ENCODE data around the gene CNTN2.

Gene CNTN2

DNA sequence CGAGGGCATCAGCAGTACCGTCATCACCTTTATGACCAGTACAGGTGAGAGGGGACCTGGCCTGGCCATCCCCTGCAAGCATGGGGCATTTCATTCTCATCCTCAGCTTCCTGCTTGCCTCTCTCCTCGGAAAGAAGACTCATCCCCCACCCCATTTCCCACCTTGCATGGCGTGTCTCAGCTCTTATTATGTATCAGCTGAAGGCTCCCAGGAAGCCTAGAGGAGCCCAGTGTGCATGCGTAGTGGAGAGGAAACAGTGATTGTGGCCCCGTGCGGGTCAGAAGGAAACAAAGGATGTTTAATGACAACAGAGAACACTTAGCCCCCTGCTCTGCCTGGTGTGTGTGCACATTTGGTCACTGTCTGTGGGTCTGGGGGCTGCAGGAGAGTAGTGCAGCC is 40.3 kb upstream of the CNTN2 start:
- ChIA-PET POLR2A (ENCODE audit: low non-redundant PET) (no interaction called here), CTCF (interaction anchor here (2.1 kb wide), 2 partner anchors 14 to 59 kb away, joined by 7 to 9 read pairs; no protein-coding TSS in a partner anchor)
- no peak overlapping the region for H3K27ac ChIP-seq
- DNase-seq (ENCODE audit: low spot score), result no peak
- TF ChIP-seq, protein P1, sequence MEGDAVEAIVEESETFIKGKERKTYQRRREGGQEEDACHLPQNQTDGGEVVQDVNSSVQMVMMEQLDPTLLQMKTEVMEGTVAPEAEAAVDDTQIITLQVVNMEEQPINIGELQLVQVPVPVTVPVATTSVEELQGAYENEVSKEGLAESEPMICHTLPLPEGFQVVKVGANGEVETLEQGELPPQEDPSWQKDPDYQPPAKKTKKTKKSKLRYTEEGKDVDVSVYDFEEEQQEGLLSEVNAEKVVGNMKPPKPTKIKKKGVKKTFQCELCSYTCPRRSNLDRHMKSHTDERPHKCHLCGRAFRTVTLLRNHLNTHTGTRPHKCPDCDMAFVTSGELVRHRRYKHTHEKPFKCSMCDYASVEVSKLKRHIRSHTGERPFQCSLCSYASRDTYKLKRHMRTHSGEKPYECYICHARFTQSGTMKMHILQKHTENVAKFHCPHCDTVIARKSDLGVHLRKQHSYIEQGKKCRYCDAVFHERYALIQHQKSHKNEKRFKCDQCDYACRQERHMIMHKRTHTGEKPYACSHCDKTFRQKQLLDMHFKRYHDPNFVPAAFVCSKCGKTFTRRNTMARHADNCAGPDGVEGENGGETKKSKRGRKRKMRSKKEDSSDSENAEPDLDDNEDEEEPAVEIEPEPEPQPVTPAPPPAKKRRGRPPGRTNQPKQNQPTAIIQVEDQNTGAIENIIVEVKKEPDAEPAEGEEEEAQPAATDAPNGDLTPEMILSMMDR (conservative IDR thresholded peaks at IDR 0.05; ENCODE audit: low read depth), result no peak

GRCh38 chr1:205003358-205004131 is 39.5 kb upstream of the CNTN2 start:
- ChIA-PET CTCF (interaction anchor here (0.6 to 2.1 kb wide), 2 partner anchors 19 to 58 kb away, joined by 4 to 9 read pairs; no protein-coding TSS in a partner anchor), POLR2A (ENCODE audit: low non-redundant PET) (no interaction called here)
- TF ChIP-seq, protein P1 (conservative IDR thresholded peaks at IDR 0.05; ENCODE audit: low read depth), result no peak
- no peak overlapping the region for H3K27ac ChIP-seq
- no peak for DNase-seq (ENCODE audit: low spot score)

DNA sequence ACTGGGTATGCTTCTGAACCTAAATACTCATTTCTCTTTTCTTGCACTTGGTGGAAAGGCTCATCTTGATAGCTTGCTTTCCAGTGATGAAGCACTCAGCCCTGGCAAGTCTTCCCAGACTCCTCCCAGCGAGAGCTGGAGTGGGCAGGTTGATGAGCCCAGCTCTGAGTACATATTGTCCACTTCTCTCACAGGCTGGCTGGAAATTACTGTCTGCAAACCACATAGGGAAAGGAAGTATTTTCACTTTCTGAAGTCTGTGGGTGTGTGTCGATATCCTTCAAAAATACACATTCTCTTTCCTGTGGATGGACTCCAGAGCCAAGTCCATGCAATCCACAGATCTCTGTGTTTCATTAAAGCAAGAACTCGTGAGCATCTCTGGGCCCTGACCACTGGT is 38.7 kb upstream of the CNTN2 start:
- TF ChIP-seq, protein P1 (conservative IDR thresholded peaks at IDR 0.05; ENCODE audit: low read depth), result no peak
- CTCF ChIA-PET, result interaction anchor here (2.1 kb wide), 1 partner anchor 57 kb away, joined by 9 read pairs; no protein-coding TSS in a partner anchor
- DNase-seq (ENCODE audit: low spot score), result no peak
- POLR2A ChIA-PET (ENCODE audit: low non-redundant PET), result no interaction called here
- no peak overlapping the region for H3K27ac ChIP-seq

DNA sequence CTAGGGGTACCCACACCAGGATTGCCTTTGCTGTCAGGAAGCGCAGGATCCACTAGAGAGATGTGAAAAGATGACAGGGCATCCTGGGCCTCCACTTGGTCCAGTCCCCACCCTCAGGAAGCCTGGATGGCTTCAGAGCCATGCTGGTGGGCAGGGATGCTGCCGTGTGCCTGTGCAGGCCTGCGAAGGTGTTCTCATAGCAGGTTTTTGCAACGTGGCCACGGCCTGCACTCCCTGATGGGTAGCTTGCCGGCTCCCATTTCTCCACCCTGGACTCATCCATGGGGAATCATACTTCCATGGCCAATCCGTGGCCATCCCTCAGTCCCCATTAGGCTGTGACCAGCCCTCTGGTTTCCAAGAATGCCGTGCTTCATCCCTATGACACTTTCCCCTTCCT is 34.1 kb upstream of the CNTN2 start:
- POLR2A ChIA-PET (ENCODE audit: low non-redundant PET), result no interaction called here
- TF ChIP-seq, protein P1 (conservative IDR thresholded peaks at IDR 0.05; ENCODE audit: low read depth), result no peak
- CTCF ChIA-PET, result no interaction called here
- no peak overlapping the region for H3K27ac ChIP-seq
- no peak for DNase-seq (ENCODE audit: low spot score)

DNA sequence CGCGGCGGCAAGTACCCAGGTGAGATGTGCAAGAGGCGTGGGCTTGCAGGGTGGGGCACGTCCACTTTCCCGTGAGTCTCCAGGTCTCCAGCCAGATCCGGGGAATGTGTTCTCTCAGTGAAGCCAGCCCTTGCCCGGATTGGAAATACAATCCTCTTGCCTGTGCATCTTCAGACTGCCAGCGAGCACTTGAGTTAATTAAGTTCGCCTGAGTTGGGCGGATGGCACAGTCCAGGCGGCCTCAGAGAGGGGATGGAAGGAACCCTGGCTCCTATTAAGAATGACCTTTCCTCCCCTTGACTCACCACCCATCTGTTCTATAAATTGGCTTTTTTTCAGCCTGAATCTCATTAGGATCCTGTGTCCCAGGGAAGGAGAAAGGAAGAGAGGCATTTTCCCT is 33.3 kb upstream of the CNTN2 start:
- POLR2A ChIA-PET (ENCODE audit: low non-redundant PET), result no interaction called here
- TF ChIP-seq, protein P1 (conservative IDR thresholded peaks at IDR 0.05; ENCODE audit: low read depth), result no peak
- no peak overlapping the region for H3K27ac ChIP-seq
- CTCF ChIA-PET, result no interaction called here
- no peak for DNase-seq (ENCODE audit: low spot score)

- H3K27ac ChIP-seq, result no peak overlapping the region
- TF ChIP-seq, protein P1 (conservative IDR thresholded peaks at IDR 0.05; ENCODE audit: low read depth), result no peak
- CTCF ChIA-PET, result interaction anchor here (0.6 to 2.6 kb wide), 3 partner anchors 23 to 364 kb away, joined by 3 to 13 read pairs (median 3); no protein-coding TSS in a partner anchor
- no peak for DNase-seq (ENCODE audit: low spot score)
- POLR2A ChIA-PET (ENCODE audit: low non-redundant PET), result no interaction called here
Observed at GRCh38 chr1:205012391-205013140, 30.4 kb upstream of the CNTN2 start.

All from RWPE1 (cell line).